ENCODE data around the gene APOL6.

Gene APOL6

DNA sequence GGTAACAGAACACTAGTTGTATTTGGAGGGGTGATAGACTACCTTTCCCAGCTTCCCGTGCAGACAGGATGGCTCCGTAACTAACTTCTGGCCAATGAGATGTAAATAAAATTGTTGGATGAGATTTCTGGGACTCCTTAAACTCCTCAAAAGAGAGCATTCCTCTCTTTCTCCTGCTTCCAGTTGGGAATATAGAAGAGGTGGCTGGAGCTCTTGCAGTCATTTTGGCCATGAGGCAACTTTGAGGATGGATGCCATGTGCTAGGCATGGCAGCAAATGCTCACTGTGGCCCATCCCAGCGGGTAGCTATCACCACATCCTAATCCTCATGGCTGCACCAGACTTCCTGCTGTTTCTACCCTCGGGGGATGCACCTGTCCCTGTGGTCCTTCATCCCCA is 38.5 kb upstream of the APOL6 start:
- no peak overlapping the region for H3K9ac ChIP-seq (ENCODE audit: low read length)
- H3K27me3 ChIP-seq (ENCODE audit: control insufficient read depth in 1 of 2, insufficient read depth in 1 of 2, low read length in 2 of 2), result peaks cover 48 to 68% of the 10 kb centered on the region in 2 experiments
- no peak overlapping the region for H3K4ac ChIP-seq (ENCODE audit: low read depth in 1 of 2, low read length in 2 of 2)
- H2BK120ac ChIP-seq (ENCODE audit: low read depth, low read length), result no peak overlapping the region
- no peak overlapping the region for H2BK12ac ChIP-seq (ENCODE audit: low read length in 2 of 2)
- H2AFZ ChIP-seq (ENCODE audit: low read depth, low read length), result no peak overlapping the region
- no peak overlapping the region for H3K4me3 ChIP-seq (ENCODE audit: insufficient read depth in 1 of 2, low read depth in 1 of 2, low read length in 2 of 2)
- H3K14ac ChIP-seq (ENCODE audit: low read length in 2 of 2), result no peak overlapping the region
- no peak overlapping the region for H2BK15ac ChIP-seq (ENCODE audit: low read depth, poor library complexity, severe bottlenecking)
- H3K9me3 ChIP-seq (ENCODE audit: control insufficient read depth, low read length), result no peaks in the 10 kb centered on the region
- H2BK5ac ChIP-seq (ENCODE audit: low read depth, low read length, poor library complexity, severe bottlenecking), result no peak overlapping the region
- no peaks in the 10 kb centered on the region for H3K4me1 ChIP-seq (ENCODE audit: control insufficient read depth, insufficient read depth, low read depth, low read length)
- H2AK5ac ChIP-seq (ENCODE audit: low read length, severe bottlenecking), result no peak overlapping the region
- no peak overlapping the region for H4K8ac ChIP-seq (ENCODE audit: low read length)
- H3K36me3 ChIP-seq (ENCODE audit: control insufficient read depth in 1 of 2, insufficient read depth in 2 of 2, low read depth in 1 of 2, low read length in 2 of 2), result no peaks in the 10 kb centered on the region
- H3K4me2 ChIP-seq (ENCODE audit: low read length, poor library complexity, severe bottlenecking), result no peak overlapping the region
- no peak overlapping the region for H3K27ac ChIP-seq (ENCODE audit: low read length, poor library complexity, severe bottlenecking)
- no peak for DNase-seq
- no peak overlapping the region for H4K91ac ChIP-seq (ENCODE audit: low read length)
- H3K23ac ChIP-seq (ENCODE audit: low read length in 2 of 2), result no peak overlapping the region
- no peaks in the 10 kb centered on the region for H3K79me1 ChIP-seq (replicated peaks; ENCODE audit: low read length, poor library complexity, severe bottlenecking)
- WGBS, result 86% methylated on average over 4 of the region's 4 CpGs
- H3K18ac ChIP-seq (ENCODE audit: low read depth in 1 of 2, low read length in 2 of 2), result no peak overlapping the region

DNA sequence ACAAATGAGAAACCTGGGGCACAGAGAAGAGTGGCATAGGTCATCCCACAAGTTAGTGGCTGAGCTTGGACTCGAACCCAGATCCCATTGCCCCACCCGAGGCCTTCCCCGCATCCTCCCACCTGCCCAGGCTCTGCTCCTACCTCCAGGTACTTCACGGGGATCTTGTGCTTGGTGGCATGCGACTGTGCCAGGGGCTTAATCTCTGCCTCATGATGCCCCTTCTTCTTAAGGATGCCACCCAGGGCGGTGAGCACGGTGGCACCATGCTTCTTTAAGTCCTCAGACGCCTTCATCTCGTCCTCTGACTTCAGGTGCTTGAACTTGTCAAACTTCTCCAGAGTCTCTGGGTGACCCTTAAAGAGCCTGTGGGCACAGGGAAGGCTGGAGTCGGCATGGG is 37.5 kb upstream of the APOL6 start:
- Histone ChIP-seq H2BK15ac (ENCODE audit: low read depth, poor library complexity, severe bottlenecking) (no peak overlapping the region), H3K36me3 (ENCODE audit: control insufficient read depth in 1 of 2, insufficient read depth in 2 of 2, low read depth in 1 of 2, low read length in 2 of 2) (no peaks in the 10 kb centered on the region), H3K4me1 (ENCODE audit: control insufficient read depth, insufficient read depth, low read depth, low read length) (no peaks in the 10 kb centered on the region), H2BK12ac (ENCODE audit: low read length in 2 of 2) (no peak overlapping the region), H3K27ac (ENCODE audit: low read length, poor library complexity, severe bottlenecking) (no peak overlapping the region), H3K14ac (ENCODE audit: low read length in 2 of 2) (no peak overlapping the region), H4K8ac (ENCODE audit: low read length) (no peak overlapping the region), H3K4me2 (ENCODE audit: low read length, poor library complexity, severe bottlenecking) (no peak overlapping the region), H2BK5ac (ENCODE audit: low read depth, low read length, poor library complexity, severe bottlenecking) (no peak overlapping the region), H2AK5ac (ENCODE audit: low read length, severe bottlenecking) (no peak overlapping the region), H3K18ac (ENCODE audit: low read depth in 1 of 2, low read length in 2 of 2) (no peak overlapping the region), H3K4me3 (ENCODE audit: insufficient read depth in 1 of 2, low read depth in 1 of 2, low read length in 2 of 2) (no peak overlapping the region), H3K4ac (ENCODE audit: low read depth in 1 of 2, low read length in 2 of 2) (no peak overlapping the region), H2BK120ac (ENCODE audit: low read depth, low read length) (no peak overlapping the region), H3K27me3 (ENCODE audit: control insufficient read depth in 1 of 2, insufficient read depth in 1 of 2, low read length in 2 of 2) (peaks cover 48 to 62% of the 10 kb centered on the region in 2 experiments), H4K91ac (ENCODE audit: low read length) (no peak overlapping the region), H3K9ac (ENCODE audit: low read length) (no peak overlapping the region), H3K9me3 (ENCODE audit: control insufficient read depth, low read length) (no peaks in the 10 kb centered on the region), H3K23ac (ENCODE audit: low read length in 2 of 2) (no peak overlapping the region), H2AFZ (ENCODE audit: low read depth, low read length) (no peak overlapping the region), H3K79me1 (replicated peaks; ENCODE audit: low read length, poor library complexity, severe bottlenecking) (no peaks in the 10 kb centered on the region)
- 85% methylated on average over 10 of the region's 10 CpGs for WGBS
- DNase-seq, result no peak

DNA sequence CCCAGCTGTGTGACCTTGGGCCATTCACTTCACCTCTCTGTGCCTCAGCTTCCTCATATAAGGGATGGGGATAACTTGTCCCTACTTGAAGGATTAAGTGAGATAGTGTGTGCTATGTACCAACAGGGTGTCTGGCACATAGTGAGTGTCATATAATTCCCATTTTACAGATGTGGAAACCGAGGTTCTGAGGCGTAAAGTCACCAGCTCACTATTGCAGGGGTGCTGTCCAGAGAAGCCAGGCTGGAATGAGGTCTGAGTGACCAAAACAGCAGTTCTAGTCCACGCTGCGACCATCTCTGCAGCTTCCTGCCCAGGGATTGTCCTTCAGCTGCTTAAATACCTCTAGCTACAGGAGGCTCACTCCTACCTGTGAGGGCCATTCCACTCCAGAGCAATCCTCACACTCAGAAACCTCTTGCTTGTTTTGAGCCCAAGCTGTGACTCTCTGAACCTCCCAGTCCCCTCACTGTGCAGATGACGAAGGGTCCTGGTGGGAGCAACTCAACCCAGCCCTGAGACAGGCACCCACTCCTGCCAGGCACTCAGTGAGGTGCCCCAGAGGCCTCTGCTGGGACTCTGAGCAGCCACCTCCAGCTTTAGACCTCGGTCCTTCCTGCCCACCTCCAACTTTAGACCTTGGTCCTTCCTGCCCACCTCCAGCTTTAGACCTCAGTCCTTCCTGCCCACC is 36.9 kb upstream of the APOL6 start:
- no peaks in the 10 kb centered on the region for H3K9me3 ChIP-seq (ENCODE audit: control insufficient read depth, low read length)
- no peak overlapping the region for H3K4me3 ChIP-seq (ENCODE audit: insufficient read depth in 1 of 2, low read depth in 1 of 2, low read length in 2 of 2)
- no peak overlapping the region for H2AFZ ChIP-seq (ENCODE audit: low read depth, low read length)
- peaks cover 45 to 60% of the 10 kb centered on the region in 2 experiments for H3K27me3 ChIP-seq (ENCODE audit: control insufficient read depth in 1 of 2, insufficient read depth in 1 of 2, low read length in 2 of 2)
- no peak overlapping the region for H2BK12ac ChIP-seq (ENCODE audit: low read length in 2 of 2)
- H3K36me3 ChIP-seq (ENCODE audit: control insufficient read depth in 1 of 2, insufficient read depth in 2 of 2, low read depth in 1 of 2, low read length in 2 of 2), result no peaks in the 10 kb centered on the region
- no peak overlapping the region for H3K4me2 ChIP-seq (ENCODE audit: low read length, poor library complexity, severe bottlenecking)
- H3K79me1 ChIP-seq (replicated peaks; ENCODE audit: low read length, poor library complexity, severe bottlenecking), result no peaks in the 10 kb centered on the region
- no peaks in the 10 kb centered on the region for H3K4me1 ChIP-seq (ENCODE audit: control insufficient read depth, insufficient read depth, low read depth, low read length)
- no peak overlapping the region for H3K14ac ChIP-seq (ENCODE audit: low read length in 2 of 2)
- no peak for DNase-seq
- H2BK5ac ChIP-seq (ENCODE audit: low read depth, low read length, poor library complexity, severe bottlenecking), result no peak overlapping the region
- H3K9ac ChIP-seq (ENCODE audit: low read length), result no peak overlapping the region
- no peak overlapping the region for H2BK120ac ChIP-seq (ENCODE audit: low read depth, low read length)
- H3K4ac ChIP-seq (ENCODE audit: low read depth in 1 of 2, low read length in 2 of 2), result no peak overlapping the region
- H3K23ac ChIP-seq (ENCODE audit: low read length in 2 of 2), result no peak overlapping the region
- no peak overlapping the region for H2BK15ac ChIP-seq (ENCODE audit: low read depth, poor library complexity, severe bottlenecking)
- H4K8ac ChIP-seq (ENCODE audit: low read length), result no peak overlapping the region
- H3K27ac ChIP-seq (ENCODE audit: low read length, poor library complexity, severe bottlenecking), result no peak overlapping the region
- no peak overlapping the region for H3K18ac ChIP-seq (ENCODE audit: low read depth in 1 of 2, low read length in 2 of 2)
- no peak overlapping the region for H4K91ac ChIP-seq (ENCODE audit: low read length)
- 88% methylated on average over 5 of the region's 6 CpGs for WGBS
- no peak overlapping the region for H2AK5ac ChIP-seq (ENCODE audit: low read length, severe bottlenecking)

DNA sequence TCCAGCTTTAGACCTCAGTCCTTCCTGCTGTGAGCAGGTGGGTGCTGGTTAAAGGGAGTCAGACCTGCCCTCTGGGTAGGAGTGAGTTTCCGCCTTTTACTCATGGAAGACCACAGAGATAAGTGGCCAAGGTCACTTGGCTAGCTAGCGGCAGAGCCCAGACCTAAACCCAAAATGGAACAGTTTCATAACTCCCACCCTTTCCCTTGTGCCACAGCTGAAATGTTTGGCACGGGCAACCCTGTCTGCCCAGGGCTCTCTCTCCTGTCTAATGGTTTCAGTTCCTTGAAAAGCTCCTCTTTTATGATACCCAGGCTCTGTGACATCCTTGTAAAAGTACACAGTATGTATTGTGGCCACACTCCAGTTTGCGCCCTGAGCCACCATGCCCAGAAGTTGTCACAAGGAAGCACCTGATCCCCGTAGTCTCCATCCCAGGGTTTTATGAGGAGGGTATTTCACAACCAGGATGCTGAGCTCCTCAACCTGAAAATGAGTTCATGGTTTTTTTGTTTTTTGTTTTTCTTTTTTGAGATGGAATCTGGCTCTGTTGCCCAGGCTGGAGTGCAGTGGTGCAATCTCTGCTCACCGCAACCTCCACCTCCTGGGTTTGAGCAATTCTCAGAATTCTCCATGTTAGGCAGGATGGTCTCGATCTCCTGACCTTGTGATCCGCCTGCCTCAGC is 36.2 kb upstream of the APOL6 start:
- Histone ChIP-seq H2AFZ (ENCODE audit: low read depth, low read length) (no peak overlapping the region), H3K23ac (ENCODE audit: low read length in 2 of 2) (no peak overlapping the region)
- 91% methylated on average over 8 of the region's 8 CpGs for WGBS

More for the DNA sequence above, 36.2 kb upstream of the APOL6 start:
- Histone ChIP-seq H2AK5ac (ENCODE audit: low read length, severe bottlenecking) (no peak overlapping the region), H3K9me3 (ENCODE audit: control insufficient read depth, low read length) (no peaks in the 10 kb centered on the region), H4K8ac (ENCODE audit: low read length) (no peak overlapping the region), H3K4ac (ENCODE audit: low read depth in 1 of 2, low read length in 2 of 2) (no peak overlapping the region), H3K79me1 (replicated peaks; ENCODE audit: low read length, poor library complexity, severe bottlenecking) (no peaks in the 10 kb centered on the region), H2BK12ac (ENCODE audit: low read length in 2 of 2) (no peak overlapping the region), H3K27me3 (ENCODE audit: control insufficient read depth in 1 of 2, insufficient read depth in 1 of 2, low read length in 2 of 2) (peaks cover 42 to 53% of the 10 kb centered on the region in 2 experiments), H3K18ac (ENCODE audit: low read depth in 1 of 2, low read length in 2 of 2) (no peak overlapping the region), H2BK120ac (ENCODE audit: low read depth, low read length) (no peak overlapping the region), H3K4me2 (ENCODE audit: low read length, poor library complexity, severe bottlenecking) (no peak overlapping the region), H3K4me1 (ENCODE audit: control insufficient read depth, insufficient read depth, low read depth, low read length) (no peaks in the 10 kb centered on the region), H2BK15ac (ENCODE audit: low read depth, poor library complexity, severe bottlenecking) (no peak overlapping the region), H3K4me3 (ENCODE audit: insufficient read depth in 1 of 2, low read depth in 1 of 2, low read length in 2 of 2) (no peak overlapping the region), H3K27ac (ENCODE audit: low read length, poor library complexity, severe bottlenecking) (no peak overlapping the region), H3K9ac (ENCODE audit: low read length) (no peak overlapping the region), H3K14ac (ENCODE audit: low read length in 2 of 2) (no peak overlapping the region), H2BK5ac (ENCODE audit: low read depth, low read length, poor library complexity, severe bottlenecking) (no peak overlapping the region), H4K91ac (ENCODE audit: low read length) (no peak overlapping the region), H3K36me3 (ENCODE audit: control insufficient read depth in 1 of 2, insufficient read depth in 2 of 2, low read depth in 1 of 2, low read length in 2 of 2) (no peaks in the 10 kb centered on the region)
- no peak for DNase-seq
